Activated naive CD8-positive, alpha-beta T cell treated with anti-CD3 and anti-CD28 coated beads, Interleukin-2, amount 10 ng/mL, durations not matched to agents 7 days and 5 days (primary cell): ENCODE results near the gene FURIN. TPM values are rescaled to one million over a fixed set of nuclear protein-coding genes. Genes with fewer than 3 reads are reported as not detected.

Source experiments
- ATAC-seq: fragments of 150-1000 bp; cut with Tn5 transposase; one replicate; pipeline ENCODE4 v1.10.0; 2021; ENCODE audit warnings: low read depth, moderate library complexity
- POLR2A ChIA-PET: fragments of 350-600 bp; sonication (Branson Sonifier 250); formaldehyde crosslinking; loops from one replicate; lab custom pipeline; 2021; ENCODE audit warnings: antibody characterized with exemption; lab: Charles Lee
- DNase-seq: peaks from one replicate; pipeline ENCODE4 v3.0.0; 2021
- H3K27ac Mint-ChIP-seq: one replicate; pipeline ENCODE4 v1.8.0; 2022; ENCODE audit warnings: mild to moderate bottlenecking, mixed read lengths
- H3K27me3 Mint-ChIP-seq: one replicate; pipeline ENCODE4 v1.8.0; 2022; ENCODE audit warnings: mild to moderate bottlenecking, moderate library complexity, mixed read lengths
- H3K36me3 Mint-ChIP-seq: one replicate; pipeline ENCODE4 v1.8.0; 2021; ENCODE audit warnings: mild to moderate bottlenecking, mixed read lengths
- H3K4me1 Mint-ChIP-seq: one replicate; pipeline ENCODE4 v1.8.0; 2021; ENCODE audit warnings: mixed read lengths
- H3K4me3 Mint-ChIP-seq: one replicate; pipeline ENCODE4 v1.8.0; 2022; ENCODE audit warnings: mild to moderate bottlenecking, moderate library complexity, mixed read lengths
- H3K9me3 Mint-ChIP-seq: one replicate; pipeline ENCODE4 v1.8.0; 2021; ENCODE audit warnings: mixed read lengths
- total RNA-seq, 2 experiments: library from RNA; stranded (reverse); gene quantifications; one replicate each; pipeline ENCODE4 v1.2.3, GENCODE V29; 2021

FURIN gene
- total RNA-seq, 2 experiments from 2014 or later: 62.2 to 63.5 TPM

- DNase-seq (peak; percentile 58), ATAC-seq (peak; percentile 17)
- Mint-ChIP-seq H3K36me3 (peaks cover 9% of the 10 kb centered on the region), H3K9me3 (peaks cover 4% of the 10 kb centered on the region), H3K27me3 (no peaks in the 10 kb centered on the region), H3K4me1 (peaks cover 52% of the 10 kb centered on the region), H3K4me3 (peak overlapping the region; percentile 77), H3K27ac (peak overlapping the region; percentile 88)
- POLR2A ChIA-PET: interaction anchor here (0.6 to 4.4 kb wide), 19 partner anchors 8 to 464 kb away, joined by 3 to 42 read pairs (median 5); partner anchors contain the start of genes BLM and IQGAP1
Measured at GRCh38 chr15:90851940-90852339, 16.4 kb upstream of the FURIN start.

GRCh38 chr15:90855139-90855538 lies 13.2 kb upstream of the FURIN start:
- Mint-ChIP-seq H3K9me3 (peaks cover 4% of the 10 kb centered on the region), H3K4me1 (peaks cover 73% of the 10 kb centered on the region), H3K4me3 (no peak overlapping the region), H3K27me3 (no peaks in the 10 kb centered on the region), H3K36me3 (peaks cover 9% of the 10 kb centered on the region), H3K27ac (no peak overlapping the region)
- POLR2A ChIA-PET: interaction anchor here (0.6 to 2.0 kb wide), 3 partner anchors 10 to 40 kb away, joined by 3 to 5 read pairs (median 5); no protein-coding TSS in a partner anchor
- ATAC-seq: no peak
- DNase-seq: no peak

GRCh38 chr15:90857337-90857736 lies 11.1 kb upstream of the FURIN start:
- Mint-ChIP-seq H3K27me3 (no peaks in the 10 kb centered on the region), H3K4me3 (no peak overlapping the region), H3K36me3 (peaks cover 3% of the 10 kb centered on the region), H3K9me3 (no peaks in the 10 kb centered on the region), H3K27ac (no peak overlapping the region), H3K4me1 (peaks cover 59% of the 10 kb centered on the region)
- ATAC-seq (no peak), DNase-seq (no peak)
- POLR2A ChIA-PET: no interaction called here

- Mint-ChIP-seq H3K9me3 (no peaks in the 10 kb centered on the region), H3K4me1 (peaks cover 54% of the 10 kb centered on the region), H3K4me3 (no peak overlapping the region), H3K27ac (no peak overlapping the region), H3K27me3 (no peaks in the 10 kb centered on the region), H3K36me3 (peaks cover 1% of the 10 kb centered on the region)
- ATAC-seq: no peak
- no peak for DNase-seq
- POLR2A ChIA-PET: interaction anchor here (0.6 to 1.5 kb wide), 3 partner anchors 12 to 62 kb away, joined by 3 to 4 read pairs (median 4); no protein-coding TSS in a partner anchor
Measured at GRCh38 chr15:90857883-90858443, 10.4 kb upstream of the FURIN start.

- Mint-ChIP-seq H3K4me3 (no peak overlapping the region), H3K27ac (peak overlapping the region; percentile 47), H3K4me1 (peaks cover 52% of the 10 kb centered on the region), H3K27me3 (no peaks in the 10 kb centered on the region), H3K9me3 (no peaks in the 10 kb centered on the region), H3K36me3 (no peaks in the 10 kb centered on the region)
- POLR2A ChIA-PET: interaction anchor here (0.5 to 1.5 kb wide), 7 partner anchors 8 to 195 kb away, joined by 3 to 6 read pairs (median 4); no protein-coding TSS in a partner anchor
- DNase-seq (no peak), ATAC-seq (no peak)
Measured at GRCh38 chr15:90859234-90860131, 8.9 kb upstream of the FURIN start.

GRCh38 chr15:90860450-90860849 lies 7.9 kb upstream of the FURIN start:
- Mint-ChIP-seq H3K4me3 (no peak overlapping the region), H3K4me1 (peaks cover 45% of the 10 kb centered on the region), H3K9me3 (no peaks in the 10 kb centered on the region), H3K36me3 (no peaks in the 10 kb centered on the region), H3K27me3 (no peaks in the 10 kb centered on the region), H3K27ac (no peak overlapping the region)
- POLR2A ChIA-PET: interaction anchor here (0.5 kb wide), 1 partner anchor 133 kb away, joined by 5 read pairs; no protein-coding TSS in a partner anchor
- no peak for ATAC-seq
- no peak for DNase-seq

GRCh38 chr15:90860942-90861675 lies 7.3 kb upstream of the FURIN start:
- ATAC-seq (no peak), DNase-seq (no peak)
- H3K27ac Mint-ChIP-seq: no peak overlapping the region
- H3K4me3 Mint-ChIP-seq: no peak overlapping the region
- no peaks in the 10 kb centered on the region for H3K36me3 Mint-ChIP-seq
- no peaks in the 10 kb centered on the region for H3K27me3 Mint-ChIP-seq
- H3K4me1 Mint-ChIP-seq: peaks cover 38% of the 10 kb centered on the region
- H3K9me3 Mint-ChIP-seq: no peaks in the 10 kb centered on the region
- POLR2A ChIA-PET: interaction anchor here (0.7 to 1.1 kb wide), 2 partner anchors 11 to 43 kb away, joined by 3 to 4 read pairs; no protein-coding TSS in a partner anchor

GRCh38 chr15:90862487-90862886 lies 5.9 kb upstream of the FURIN start:
- Mint-ChIP-seq H3K36me3 (no peaks in the 10 kb centered on the region), H3K27ac (no peak overlapping the region), H3K9me3 (no peaks in the 10 kb centered on the region), H3K4me1 (peaks cover 29% of the 10 kb centered on the region), H3K4me3 (no peak overlapping the region), H3K27me3 (no peaks in the 10 kb centered on the region)
- DNase-seq (no peak), ATAC-seq (no peak)
- POLR2A ChIA-PET: no interaction called here

- Mint-ChIP-seq H3K9me3 (no peaks in the 10 kb centered on the region), H3K4me1 (peaks cover 25% of the 10 kb centered on the region)
Measured at GRCh38 chr15:90862964-90863778, 5.2 kb upstream of the FURIN start.

GRCh38 chr15:90863987-90864386 lies 4.4 kb upstream of the FURIN start:
- POLR2A ChIA-PET: interaction anchor here (1.9 kb wide), 1 partner anchor 12 kb away, joined by 5 read pairs; no protein-coding TSS in a partner anchor
- Mint-ChIP-seq H3K36me3 (peaks cover 2% of the 10 kb centered on the region), H3K4me3 (no peak overlapping the region), H3K9me3 (no peaks in the 10 kb centered on the region), H3K27me3 (no peaks in the 10 kb centered on the region), H3K4me1 (peaks cover 30% of the 10 kb centered on the region), H3K27ac (no peak overlapping the region)
- DNase-seq (no peak), ATAC-seq (no peak)

More at GRCh38 chr15:90862964-90863778, 5.2 kb upstream of the FURIN start:
- no peak overlapping the region for H3K4me3 Mint-ChIP-seq
- no peak overlapping the region for H3K27ac Mint-ChIP-seq
- no peaks in the 10 kb centered on the region for H3K27me3 Mint-ChIP-seq
- ATAC-seq (no peak), DNase-seq (no peak)
- POLR2A ChIA-PET: interaction anchor here (0.5 to 1.9 kb wide), 2 partner anchors 11 to 20 kb away, joined by 3 to 5 read pairs; no protein-coding TSS in a partner anchor
- no peaks in the 10 kb centered on the region for H3K36me3 Mint-ChIP-seq

GRCh38 chr15:90864507-90864906 lies 3.9 kb upstream of the FURIN start:
- Mint-ChIP-seq H3K4me3 (no peak overlapping the region), H3K27me3 (no peaks in the 10 kb centered on the region), H3K9me3 (no peaks in the 10 kb centered on the region), H3K27ac (no peak overlapping the region), H3K4me1 (peaks cover 32% of the 10 kb centered on the region), H3K36me3 (peaks cover 2% of the 10 kb centered on the region)
- POLR2A ChIA-PET: interaction anchor here (0.7 to 1.9 kb wide), 2 partner anchors 10 to 13 kb away, joined by 3 to 5 read pairs; no protein-coding TSS in a partner anchor
- ATAC-seq (no peak), DNase-seq (no peak)

GRCh38 chr15:90865702-90866101 lies 2.7 kb upstream of the FURIN start:
- peaks cover 35% of the 10 kb centered on the region for H3K4me1 Mint-ChIP-seq
- DNase-seq (no peak), ATAC-seq (no peak)
- POLR2A ChIA-PET: no interaction called here
- H3K9me3 Mint-ChIP-seq: no peaks in the 10 kb centered on the region
- H3K27me3 Mint-ChIP-seq: no peaks in the 10 kb centered on the region
- peaks cover 2% of the 10 kb centered on the region for H3K36me3 Mint-ChIP-seq
- no peak overlapping the region for H3K4me3 Mint-ChIP-seq
- H3K27ac Mint-ChIP-seq: no peak overlapping the region
